HepG2 (cell line): ENCODE measurements around the gene C12orf43. TPM values are rescaled to one million over a fixed set of nuclear protein-coding genes. Genes with fewer than 3 reads are reported as not detected.

Source experiments
- CEBPG ChIP-seq: IDR thresholded peaks from 2 replicates; pipeline ENCODE4 v1.6.1; 2016
- ETV6 ChIP-seq: sonication (generic); formaldehyde crosslinking; conservative IDR thresholded peaks from 2 replicates; pipeline ENCODE4 v1.4.0; 2020; ENCODE audit warnings: missing genetic modification reagents
- HBP1 ChIP-seq: IDR thresholded peaks from 2 replicates; pipeline ENCODE4 v1.6.1; 2016; ENCODE audit warnings: low read depth, control low read depth
- NCOA1 ChIP-seq: sonication (generic); formaldehyde crosslinking; IDR thresholded peaks from 2 replicates; pipeline ENCODE4 v1.9.0; 2021; ENCODE audit warnings: missing genetic modification reagents
- PCBP2 ChIP-seq: fragments of 200-400 bp; formaldehyde crosslinking; optimal IDR thresholded peaks from 2 replicates; pipeline ENCODE3; 2018; ENCODE audit warnings: low read length, low read depth; ENCODE audit not compliant: poor library complexity, severe bottlenecking
- PLRG1 ChIP-seq: fragments of 450-650 bp; conservative IDR thresholded peaks from 2 replicates; pipeline ENCODE4 v1.6.1; 2016
- STAG1 ChIP-seq: sonication (generic); formaldehyde crosslinking; IDR thresholded peaks from 2 replicates; pipeline ENCODE4 v1.4.0; 2020; ENCODE audit warnings: missing genetic modification reagents
- ZBTB1 ChIP-seq: sonication (generic); formaldehyde crosslinking; IDR thresholded peaks from 2 replicates; pipeline ENCODE4 v1.4.0; 2020; ENCODE audit warnings: missing genetic modification reagents, borderline replicate concordance
- ZBTB25 ChIP-seq: IDR thresholded peaks from 2 replicates; pipeline ENCODE4 v1.6.1; 2018; ENCODE audit warnings: missing genetic modification reagents
- ZBTB38 ChIP-seq: sonication (generic); formaldehyde crosslinking; IDR thresholded peaks from 2 replicates; pipeline ENCODE4 v1.5.1; 2020; ENCODE audit warnings: mild to moderate bottlenecking, missing genetic modification reagents
- ZNF20 ChIP-seq: sonication (generic); formaldehyde crosslinking; IDR thresholded peaks from 2 replicates; pipeline ENCODE4 v1.4.0; 2020; ENCODE audit warnings: mild to moderate bottlenecking, moderate library complexity, missing genetic modification reagents
- ZSCAN29 ChIP-seq: sonication (generic); formaldehyde crosslinking; conservative IDR thresholded peaks from 2 replicates; pipeline ENCODE4 v1.4.0; 2020; ENCODE audit warnings: mild to moderate bottlenecking, missing genetic modification reagents
- polyA plus RNA-seq, 8 experiments: library from polyadenylated mRNA; depleted of rRNA in 3 of 8; stranded (reverse) in 7 of 8; unstranded in 1 of 8; fragments of >200 nt; fragmentation: Illumina TruSeq in 4 of 8; extraction: Trizol in 4 of 8; gene quantifications; 2 replicates each; pipeline versions ENCODE4 v1.2.1 to v1.2.3, GENCODE V29; 2011 to 2016; ENCODE audit warnings: low read depth in 4 of 8, missing spikeins in 1 of 8, mixed read lengths in 1 of 8; ENCODE audit not compliant: insufficient read depth in 1 of 8
- total RNA-seq, 5 experiments: library from RNA; depleted of rRNA; stranded (reverse); fragments of >200 nt; fragmentation: Illumina TruSeq; extraction: Trizol; gene quantifications; 2 replicates each; pipeline ENCODE4 v1.2.3, GENCODE V29; 2016; ENCODE audit warnings: low read depth in 1 of 5
- TF ChIP-seq, protein P1 (sequence below): sonication (generic); formaldehyde crosslinking; IDR thresholded peaks from 2 replicates; pipeline ENCODE4 v1.4.0; 2020; ENCODE audit warnings: missing genetic modification reagents
- TF ChIP-seq, protein P2 (sequence below): sonication (generic); formaldehyde crosslinking; IDR thresholded peaks from 2 replicates; pipeline ENCODE4 v1.5.1; 2020; ENCODE audit warnings: mild to moderate bottlenecking, missing genetic modification reagents
- TF ChIP-seq, protein P3 (sequence below), 2 experiments: sonication (generic) in 1 of 2; formaldehyde crosslinking in 1 of 2; IDR thresholded peaks; 2 replicates each; pipeline versions ENCODE4 v1.5.1 to v1.6.1; 2011 to 2020; ENCODE audit warnings: borderline replicate concordance in 1 of 2, low read depth in 1 of 2, low read length in 1 of 2, mild to moderate bottlenecking in 1 of 2, missing genetic modification reagents in 1 of 2, moderate library complexity in 1 of 2
- TF ChIP-seq, protein P4 (sequence below): sonication (generic); formaldehyde crosslinking; IDR thresholded peaks from 2 replicates; pipeline ENCODE4 v1.5.0; 2020; ENCODE audit warnings: missing genetic modification reagents

Gene C12orf43
- total and polyA plus RNA-seq, 2 of the 13 experiments (the other 11 are each of a cell fraction or from before 2014, with no cell fraction given), result 7.9 to 11.1 TPM

GRCh38 chr12:121025442-121026226 lies 9.3 kb upstream of the C12orf43 start (continued):
- TF ChIP-seq, protein P1, sequence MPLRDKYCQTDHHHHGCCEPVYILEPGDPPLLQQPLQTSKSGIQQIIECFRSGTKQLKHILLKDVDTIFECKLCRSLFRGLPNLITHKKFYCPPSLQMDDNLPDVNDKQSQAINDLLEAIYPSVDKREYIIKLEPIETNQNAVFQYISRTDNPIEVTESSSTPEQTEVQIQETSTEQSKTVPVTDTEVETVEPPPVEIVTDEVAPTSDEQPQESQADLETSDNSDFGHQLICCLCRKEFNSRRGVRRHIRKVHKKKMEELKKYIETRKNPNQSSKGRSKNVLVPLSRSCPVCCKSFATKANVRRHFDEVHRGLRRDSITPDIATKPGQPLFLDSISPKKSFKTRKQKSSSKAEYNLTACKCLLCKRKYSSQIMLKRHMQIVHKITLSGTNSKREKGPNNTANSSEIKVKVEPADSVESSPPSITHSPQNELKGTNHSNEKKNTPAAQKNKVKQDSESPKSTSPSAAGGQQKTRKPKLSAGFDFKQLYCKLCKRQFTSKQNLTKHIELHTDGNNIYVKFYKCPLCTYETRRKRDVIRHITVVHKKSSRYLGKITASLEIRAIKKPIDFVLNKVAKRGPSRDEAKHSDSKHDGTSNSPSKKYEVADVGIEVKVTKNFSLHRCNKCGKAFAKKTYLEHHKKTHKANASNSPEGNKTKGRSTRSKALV, result 0 out of 2 replicates have a peak, but pooled peaks have one; percentile 47
- TF ChIP-seq, protein P2, sequence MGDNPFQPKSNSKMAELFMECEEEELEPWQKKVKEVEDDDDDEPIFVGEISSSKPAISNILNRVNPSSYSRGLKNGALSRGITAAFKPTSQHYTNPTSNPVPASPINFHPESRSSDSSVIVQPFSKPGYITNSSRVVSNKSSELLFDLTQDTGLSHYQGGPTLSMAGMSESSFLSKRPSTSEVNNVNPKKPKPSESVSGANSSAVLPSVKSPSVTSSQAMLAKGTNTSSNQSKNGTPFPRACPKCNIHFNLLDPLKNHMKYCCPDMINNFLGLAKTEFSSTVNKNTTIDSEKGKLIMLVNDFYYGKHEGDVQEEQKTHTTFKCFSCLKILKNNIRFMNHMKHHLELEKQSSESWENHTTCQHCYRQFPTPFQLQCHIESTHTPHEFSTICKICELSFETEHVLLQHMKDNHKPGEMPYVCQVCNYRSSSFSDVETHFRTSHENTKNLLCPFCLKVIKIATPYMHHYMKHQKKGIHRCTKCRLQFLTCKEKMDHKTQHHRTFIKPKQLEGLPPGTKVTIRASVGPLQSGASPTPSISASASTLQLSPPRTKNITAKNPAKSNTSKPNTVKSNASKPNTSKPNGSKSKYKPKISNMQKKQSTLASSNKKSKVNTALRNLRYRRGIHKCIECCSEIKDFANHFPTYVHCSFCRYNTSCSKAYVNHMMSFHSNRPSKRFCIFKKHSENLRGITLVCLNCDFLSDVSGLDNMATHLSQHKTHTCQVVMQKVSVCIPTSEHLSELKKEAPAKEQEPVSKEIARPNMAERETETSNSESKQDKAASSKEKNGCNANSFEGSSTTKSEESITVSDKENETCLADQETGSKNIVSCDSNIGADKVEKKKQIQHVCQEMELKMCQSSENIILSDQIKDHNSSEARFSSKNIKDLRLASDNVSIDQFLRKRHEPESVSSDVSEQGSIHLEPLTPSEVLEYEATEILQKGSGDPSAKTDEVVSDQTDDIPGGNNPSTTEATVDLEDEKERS (CRISPR knock-in tag), result no peak
- TF ChIP-seq PLRG1 (no peak), ETV6 (no peak), ZBTB1 (CRISPR knock-in tag) (no peak), ZSCAN29 (CRISPR knock-in tag) (no peak), ZBTB38 (no peak), STAG1 (no peak), PCBP2 (no peak), ZBTB25 (CRISPR knock-in tag) (no peak), CEBPG (peak; percentile 20; the same call in 1 of the 2 replicates), ZNF20 (no peak), NCOA1 (CRISPR knock-in tag) (no peak), HBP1 (CRISPR knock-in tag) (no peak)
- TF ChIP-seq, protein P3, sequence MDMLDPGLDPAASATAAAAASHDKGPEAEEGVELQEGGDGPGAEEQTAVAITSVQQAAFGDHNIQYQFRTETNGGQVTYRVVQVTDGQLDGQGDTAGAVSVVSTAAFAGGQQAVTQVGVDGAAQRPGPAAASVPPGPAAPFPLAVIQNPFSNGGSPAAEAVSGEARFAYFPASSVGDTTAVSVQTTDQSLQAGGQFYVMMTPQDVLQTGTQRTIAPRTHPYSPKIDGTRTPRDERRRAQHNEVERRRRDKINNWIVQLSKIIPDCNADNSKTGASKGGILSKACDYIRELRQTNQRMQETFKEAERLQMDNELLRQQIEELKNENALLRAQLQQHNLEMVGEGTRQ (IDR thresholded peaks at IDR 0.05; ENCODE audit: low read depth, low read length), result peak; percentile 25; the same call in 1 of the 2 replicates
- TF ChIP-seq, protein P3 (CRISPR knock-in tag; IDR thresholded peaks at IDR 0.05; ENCODE audit: borderline replicate concordance), result no peak; the same call in 1 of the 2 replicates
- TF ChIP-seq, protein P4, sequence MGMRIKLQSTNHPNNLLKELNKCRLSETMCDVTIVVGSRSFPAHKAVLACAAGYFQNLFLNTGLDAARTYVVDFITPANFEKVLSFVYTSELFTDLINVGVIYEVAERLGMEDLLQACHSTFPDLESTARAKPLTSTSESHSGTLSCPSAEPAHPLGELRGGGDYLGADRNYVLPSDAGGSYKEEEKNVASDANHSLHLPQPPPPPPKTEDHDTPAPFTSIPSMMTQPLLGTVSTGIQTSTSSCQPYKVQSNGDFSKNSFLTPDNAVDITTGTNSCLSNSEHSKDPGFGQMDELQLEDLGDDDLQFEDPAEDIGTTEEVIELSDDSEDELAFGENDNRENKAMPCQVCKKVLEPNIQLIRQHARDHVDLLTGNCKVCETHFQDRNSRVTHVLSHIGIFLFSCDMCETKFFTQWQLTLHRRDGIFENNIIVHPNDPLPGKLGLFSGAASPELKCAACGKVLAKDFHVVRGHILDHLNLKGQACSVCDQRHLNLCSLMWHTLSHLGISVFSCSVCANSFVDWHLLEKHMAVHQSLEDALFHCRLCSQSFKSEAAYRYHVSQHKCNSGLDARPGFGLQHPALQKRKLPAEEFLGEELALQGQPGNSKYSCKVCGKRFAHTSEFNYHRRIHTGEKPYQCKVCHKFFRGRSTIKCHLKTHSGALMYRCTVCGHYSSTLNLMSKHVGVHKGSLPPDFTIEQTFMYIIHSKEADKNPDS (CRISPR knock-in tag), result no peak
